Transverse colon (tissue), 4 donors: ENCODE data around the gene TGFBI. TPM values are rescaled to one million over a fixed set of nuclear protein-coding genes. Genes with fewer than 3 reads are reported as not detected.

Experiments used
- DNase-seq: peaks from one replicate; pipeline ENCODE4 v3.0.0-alpha.2; 2019
- H3K27ac ChIP-seq, 4 donors: fragments of 200-600 bp; sonication (generic); 2 replicates each; pipeline ENCODE4 v1.5.1; 2016 to 2018; ENCODE audit warnings: inconsistent platforms in 4 of 4
- H3K27me3 ChIP-seq: fragments of 200-600 bp; sonication (generic); 2 replicates; pipeline ENCODE4 v1.5.1; 2017; ENCODE audit warnings: inconsistent platforms
- H3K36me3 ChIP-seq, 4 donors: fragments of 200-600 bp; sonication (generic); 2 replicates each; pipeline ENCODE4 v1.5.1; 2017 to 2019; ENCODE audit warnings: inconsistent platforms in 4 of 4
- H3K4me1 ChIP-seq, 4 donors: fragments of 200-600 bp; sonication (generic); 2 replicates each; pipeline ENCODE4 v1.5.1; 2017 to 2020; ENCODE audit warnings: inconsistent platforms in 4 of 4
- H3K4me3 ChIP-seq, 4 donors: fragments of 200-600 bp; sonication (generic); 1 replicate in 1 of 4; 2 replicates in 3 of 4; pipeline versions ENCODE4 v1.5.1 to v1.6.1; 2017 to 2019; ENCODE audit warnings: inconsistent platforms in 4 of 4
- H3K9me3 ChIP-seq, 2 donors: fragments of 200-600 bp; sonication (generic); 2 replicates each; pipeline ENCODE4 v1.5.1; 2017 to 2019; ENCODE audit warnings: inconsistent platforms in 2 of 2
- CTCF ChIP-seq, 5 experiments: fragments of 200-600 bp in 3 of 5; fragments of 450-650 bp in 2 of 5; sonication (generic) in 3 of 5; IDR thresholded peaks; 1 replicate in 2 of 5; 2 replicates in 3 of 5; pipeline ENCODE4 v1.5.1; 2016 to 2017; ENCODE audit warnings: antibody characterized with exemption in 5 of 5, inconsistent platforms in 3 of 5, mild to moderate bottlenecking in 2 of 5, moderate library complexity in 1 of 5
- EP300 ChIP-seq: sonication (generic); formaldehyde crosslinking; IDR thresholded peaks from one replicate; pipeline ENCODE4 v1.6.1; 2017; ENCODE audit warnings: antibody characterized with exemption, low read depth
- POLR2A ChIP-seq: fragments of 450-650 bp; IDR thresholded peaks from one replicate; pipeline ENCODE4 v1.6.1; 2016; ENCODE audit warnings: antibody characterized with exemption, mild to moderate bottlenecking, moderate library complexity
- POLR2AphosphoS5 ChIP-seq, 3 donors: sonication (generic); formaldehyde crosslinking; IDR thresholded peaks; one replicate each; pipeline ENCODE4 v1.6.1; 2016; ENCODE audit warnings: antibody characterized with exemption in 3 of 3
- WGBS, 2 donors: methylation state at CpG; one replicate each; pipeline ENCODE4 v1.1.5; 2018; ENCODE audit warnings: low coverage in 1 of 2; 5-methylcytosine and 5-hydroxymethylcytosine counted together
- in situ Hi-C, 4 donors: fragments of 200-750 bp; cut with MboI; loops; one replicate each; pipeline versions ENCODE4 v1.15.0 to v1.15.1; 2017; ENCODE audit warnings: low sequenced_read_pairs in 3 of 4, low pct_ligation_motif_present in 1 of 4, low pct_unique_long_range_greater_than_20kb in 1 of 4
- intact Hi-C: fragments of 100-400 bp; cut with DNase I; formaldehyde crosslinking; loops from one replicate; pipeline ENCODE4 v1.15.1; 2023; ENCODE audit warnings: low total_unique reads
- small RNA-seq, 4 donors: library from RNA; depleted of rRNA; stranded (forward); fragments of <200 nt; gene quantifications; one replicate each; pipeline ENCODE3, GENCODE V24; 2016
- total RNA-seq, 4 donors: library from RNA; depleted of rRNA; stranded (reverse); fragments of >200 nt; gene quantifications; one replicate each; pipeline ENCODE4 v1.1.0, GENCODE V29; 2016

TGFBI gene
- total RNA-seq, 4 donors from 2014 or later: 22.4 to 79.6 (median 29.8) TPM

- no peak for DNase-seq
- Histone ChIP-seq H3K4me1 (no peaks in the 10 kb centered on the region), H3K27ac (no peak overlapping the region), H3K27me3 (no peaks in the 10 kb centered on the region), H3K36me3 (no peaks in the 10 kb centered on the region), H3K9me3 (no peaks in the 10 kb centered on the region), H3K4me3 (no peak overlapping the region)
- TF ChIP-seq POLR2A (no peak), EP300 (no peak), POLR2AphosphoS5 (IDR thresholded peaks at IDR 0.05) (no peak), CTCF (IDR thresholded peaks at IDR 0.05) (no peak)
- intact Hi-C loops (no loop called here), in situ Hi-C loops (no loop called here)
- 83 to 93% methylated on average over 1 to 5 of the region's 5 CpGs for WGBS, 2 donors
Observed at GRCh38 chr5:136109453-136110135, 80.8 kb downstream of the TGFBI start.

Small RNA genes within 50 kb of the gene (small RNA-seq; reads per million reads assigned to genes)
- gene VTRNA2-1: 0 to 0.55 (median 0) reads per million in 4 donors

Other genes with a start within 250 kb of the TGFBI start
- gene SLC25A48, start 194.3 kb upstream of the TGFBI start, total RNA-seq: 1 to 10 TPM in 2 of 4 donors, under 1 TPM in 1, not detected in 1; 0.48 to 2.6 (median 1.8) TPM
- gene IL9, start 133.1 kb upstream of the TGFBI start, total RNA-seq: not detected
- not detected for gene LECT2, start 74.0 kb upstream of the TGFBI start, total RNA-seq
- gene SMAD5, start 103.9 kb downstream of the TGFBI start, total RNA-seq: 100 to 1,000 TPM in 1 of 4 donors, 10 to 100 TPM in 3; 14.2 to 272 (median 32.7) TPM
- 10 to 100 TPM in 3 of 4 donors, 1 to 10 TPM in 1; 6.4 to 21.6 (median 13.5) TPM for gene SMIM32, start 164.2 kb downstream of the TGFBI start, total RNA-seq